ENCODE measurements around the gene TSSC4.

Gene TSSC4

GRCh38 chr11:2369320-2369719, 31.2 kb upstream of the TSSC4 start:
- no peak overlapping the region for H3K4me3 ChIP-seq (ENCODE audit: low read depth, low read length)
- no peak for TF ChIP-seq CTCF (conservative IDR thresholded peaks at IDR 0.05; ENCODE audit: low read depth, low read length)
- no peak for DNase-seq (ENCODE audit: low read depth)

- no peak for DNase-seq (ENCODE audit: low read depth)
- no peak overlapping the region for H3K4me3 ChIP-seq (ENCODE audit: low read depth, low read length)
- no peak for TF ChIP-seq CTCF (conservative IDR thresholded peaks at IDR 0.05; ENCODE audit: low read depth, low read length)
Measured at GRCh38 chr11:2369896-2370295, 30.7 kb upstream of the TSSC4 start.

GRCh38 chr11:2374456-2375201, 25.9 kb upstream of the TSSC4 start:
- no peak for DNase-seq (ENCODE audit: low read depth)
- H3K4me3 ChIP-seq (ENCODE audit: low read depth, low read length) = no peak overlapping the region
- TF ChIP-seq CTCF (conservative IDR thresholded peaks at IDR 0.05; ENCODE audit: low read depth, low read length) = no peak

DNA sequence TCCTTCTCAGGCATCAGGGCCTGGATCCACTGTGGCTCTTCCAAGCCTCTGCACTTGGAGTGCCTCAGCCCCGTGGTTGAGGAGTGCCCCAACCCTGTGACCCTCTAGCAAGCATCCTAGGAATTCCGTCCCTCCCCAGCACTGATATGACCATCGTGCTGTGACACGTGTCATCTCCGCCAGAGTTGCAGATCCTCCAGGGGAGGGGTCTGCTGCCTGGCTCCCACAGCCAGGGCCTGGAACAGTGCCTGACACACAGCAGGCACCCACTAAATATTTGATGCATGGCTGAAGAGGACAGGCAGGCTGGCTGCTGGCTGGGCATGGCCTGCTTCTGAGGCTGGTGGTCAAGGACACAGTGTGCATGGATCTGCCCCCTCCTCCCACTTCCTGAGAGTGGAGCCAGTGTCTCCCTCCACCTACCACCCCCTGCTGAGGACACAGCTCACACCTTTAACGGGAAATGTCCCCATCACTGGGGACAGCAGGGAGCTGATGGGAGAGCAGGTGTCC, 25.2 kb upstream of the TSSC4 start:
- no peak overlapping the region for H3K4me3 ChIP-seq (ENCODE audit: low read depth, low read length)
- TF ChIP-seq CTCF (conservative IDR thresholded peaks at IDR 0.05; ENCODE audit: low read depth, low read length) = no peak
- DNase-seq (ENCODE audit: low read depth) = no peak

- no peak overlapping the region for H3K4me3 ChIP-seq (ENCODE audit: low read depth, low read length)
- no peak for TF ChIP-seq CTCF (conservative IDR thresholded peaks at IDR 0.05; ENCODE audit: low read depth, low read length)
- DNase-seq (ENCODE audit: low read depth) = no peak
Measured at GRCh38 chr11:2375964-2376551, 24.5 kb upstream of the TSSC4 start.

DNA sequence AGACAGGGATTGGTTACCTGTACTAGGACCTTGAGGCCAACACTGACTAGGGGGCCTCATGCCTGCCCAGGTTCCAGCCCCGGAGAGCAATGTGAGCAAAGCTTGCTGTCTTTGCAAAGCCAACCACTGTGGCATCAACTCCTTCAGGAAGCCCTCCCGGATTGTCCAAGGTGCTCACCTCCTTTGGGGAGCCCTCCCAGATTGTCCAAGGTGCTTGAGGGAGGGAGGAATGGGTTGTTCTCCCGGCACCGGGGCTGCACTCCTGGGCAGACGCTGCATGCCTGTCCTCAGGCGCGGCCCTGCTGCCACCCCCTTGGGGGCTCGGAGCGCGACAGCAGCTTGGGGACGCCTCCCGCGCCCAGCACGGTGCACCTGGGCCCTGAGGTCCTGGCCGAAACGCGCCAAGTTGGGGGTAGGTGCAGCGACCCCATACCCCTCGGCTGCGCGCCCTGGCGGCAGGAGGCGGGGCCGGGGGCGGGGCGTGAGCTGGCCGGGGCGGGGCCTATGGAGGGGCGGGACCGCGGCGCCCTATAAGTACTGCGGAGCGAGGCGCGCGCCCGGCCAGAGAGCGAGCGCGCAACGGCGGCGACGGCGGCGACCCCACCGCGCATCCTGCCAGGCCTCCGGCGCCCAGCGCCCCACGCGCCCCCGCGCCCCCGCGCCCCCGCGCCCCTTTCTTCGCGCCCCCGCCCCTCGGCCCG, 23.6 kb upstream of the TSSC4 start, which contains the start of gene CD81:
CD81 (plus strand) TSS at position 560 of the 701 bp plus-strand sequence. CDS start 240 bp downstream, outside the sequence.
- peak; percentile 51 for DNase-seq (ENCODE audit: low read depth)
- TF ChIP-seq CTCF (conservative IDR thresholded peaks at IDR 0.05; ENCODE audit: low read depth, low read length) = no peak

More for the DNA sequence above, 23.6 kb upstream of the TSSC4 start, which contains the start of gene CD81:
- H3K4me3 ChIP-seq (ENCODE audit: low read depth, low read length) = peak within 1 kb of the TSS; percentile 87
